HepG2 (cell line): ENCODE results near the gene EFCAB8. TPM values are rescaled to one million over a fixed set of nuclear protein-coding genes. Genes with fewer than 3 reads are reported as not detected.

Experiments used
- HNF4G ChIP-seq, 2 experiments: sonication (generic) in 1 of 2; formaldehyde crosslinking in 1 of 2; IDR thresholded peaks; 2 replicates each; pipeline versions ENCODE4 v1.4.0 to v1.6.1; 2011 to 2020; ENCODE audit warnings: borderline replicate concordance in 2 of 2, low read depth in 2 of 2, mild to moderate bottlenecking in 2 of 2, low read length in 1 of 2, missing genetic modification reagents in 1 of 2, moderate library complexity in 1 of 2
- HNRNPL ChIP-seq: fragments of 200-400 bp; formaldehyde crosslinking; IDR thresholded peaks from 2 replicates; pipeline ENCODE4 v1.6.1; 2017; ENCODE audit warnings: mild to moderate bottlenecking, low read depth, low read length
- IKZF1 ChIP-seq: fragments of 450-650 bp; IDR thresholded peaks from 2 replicates; pipeline ENCODE4 v1.7.1; 2016
- KIAA2018 ChIP-seq: sonication (generic); formaldehyde crosslinking; IDR thresholded peaks from 2 replicates; pipeline ENCODE4 v1.5.0; 2020; ENCODE audit warnings: mild to moderate bottlenecking, missing genetic modification reagents, borderline replicate concordance
- MIXL1 ChIP-seq: IDR thresholded peaks from 2 replicates; pipeline ENCODE4 v1.6.1; 2016
- PRPF4 ChIP-seq: fragments of 200-400 bp; formaldehyde crosslinking; IDR thresholded peaks from 2 replicates; pipeline ENCODE4 v1.6.1; 2016; ENCODE audit warnings: low read length, low read depth; ENCODE audit not compliant: poor library complexity, severe bottlenecking
- SOX6 ChIP-seq, 2 experiments: fragments of 450-650 bp in 1 of 2; sonication (generic) in 1 of 2; formaldehyde crosslinking in 1 of 2; IDR thresholded peaks; 2 replicates each; pipeline versions ENCODE4 v1.4.0 to v1.6.1; 2017 to 2020; ENCODE audit warnings: antibody characterized with exemption in 1 of 2, mild to moderate bottlenecking in 1 of 2, missing genetic modification reagents in 1 of 2
- TAF15 ChIP-seq: fragments of 200-400 bp; formaldehyde crosslinking; IDR thresholded peaks from one replicate; pipeline ENCODE4 v1.6.1; 2018; ENCODE audit warnings: mild to moderate bottlenecking, low read depth, low read length; ENCODE audit not compliant: poor library complexity, severe bottlenecking
- ZNF142 ChIP-seq: sonication (generic); formaldehyde crosslinking; IDR thresholded peaks from 2 replicates; pipeline ENCODE4 v1.4.0; 2020; ENCODE audit warnings: missing genetic modification reagents
- polyA plus RNA-seq, 8 experiments: library from polyadenylated mRNA; depleted of rRNA in 3 of 8; stranded (reverse) in 7 of 8; unstranded in 1 of 8; fragments of >200 nt; fragmentation: Illumina TruSeq in 4 of 8; extraction: Trizol in 4 of 8; gene quantifications; 2 replicates each; pipeline versions ENCODE4 v1.2.1 to v1.2.3, GENCODE V29; 2011 to 2016; ENCODE audit warnings: low read depth in 4 of 8, missing spikeins in 1 of 8, mixed read lengths in 1 of 8; ENCODE audit not compliant: insufficient read depth in 1 of 8
- total RNA-seq, 5 experiments: library from RNA; depleted of rRNA; stranded (reverse); fragments of >200 nt; fragmentation: Illumina TruSeq; extraction: Trizol; gene quantifications; 2 replicates each; pipeline ENCODE4 v1.2.3, GENCODE V29; 2016; ENCODE audit warnings: low read depth in 1 of 5

EFCAB8 gene
- total and polyA plus RNA-seq, 2 of the 13 experiments (the other 11 are each of a cell fraction or from before 2014, with no cell fraction given) = 0.15 to 0.22 TPM

- TF ChIP-seq KIAA2018 (no peak), HNF4G (IDR thresholded peaks at IDR 0.05; ENCODE audit: borderline replicate concordance, low read depth, low read length) (no peak), HNF4G (CRISPR knock-in tag; IDR thresholded peaks at IDR 0.05; ENCODE audit: borderline replicate concordance, low read depth) (no peak), SOX6 (IDR thresholded peaks at IDR 0.05) (no peak), SOX6 (CRISPR knock-in tag; IDR thresholded peaks at IDR 0.05) (no peak), MIXL1 (CRISPR knock-in tag) (no peak), IKZF1 (no peak), TAF15 (no peak), ZNF142 (CRISPR knock-in tag) (no peak), PRPF4 (no peak), HNRNPL (no peak)
Observed at GRCh38 chr20:32982617-32983458, 124.1 kb downstream of the EFCAB8 start (continued).
